HG03432 (cell line): ENCODE measurements around the gene TNS3.

Experiments used
- ATAC-seq: cut with Tn5 transposase; IDR thresholded peaks from one replicate; pipeline ENCODE4 v1.9.1; 2021; ENCODE audit warnings: mild to moderate bottlenecking, moderate library complexity; ENCODE audit not compliant: unreplicated experiment

Gene TNS3

GRCh38 chr7:47528471-47528870, 53.4 kb downstream of the TNS3 start:
- no peak for ATAC-seq

- no peak for ATAC-seq
Measured at GRCh38 chr7:47526466-47526865, 55.4 kb downstream of the TNS3 start.

- no peak for ATAC-seq
Measured at GRCh38 chr7:47525066-47525623, 56.8 kb downstream of the TNS3 start.

- ATAC-seq: no peak
Measured at GRCh38 chr7:47523401-47523800, 58.5 kb downstream of the TNS3 start.

- no peak for ATAC-seq
Measured at GRCh38 chr7:47521816-47522561, 59.9 kb downstream of the TNS3 start.

GRCh38 chr7:47521011-47521795, 60.7 kb downstream of the TNS3 start:
- no peak for ATAC-seq

GRCh38 chr7:47520406-47520805, 61.5 kb downstream of the TNS3 start:
- no peak for ATAC-seq

GRCh38 chr7:47518827-47519226, 63.1 kb downstream of the TNS3 start:
- ATAC-seq: no peak

GRCh38 chr7:47517821-47518480, 64.0 kb downstream of the TNS3 start:
- ATAC-seq: no peak

- ATAC-seq: no peak
Measured at GRCh38 chr7:47516985-47517600, 64.8 kb downstream of the TNS3 start.

- no peak for ATAC-seq
Measured at GRCh38 chr7:47516386-47516785, 65.5 kb downstream of the TNS3 start.

GRCh38 chr7:47515305-47515834, 66.5 kb downstream of the TNS3 start:
- no peak for ATAC-seq

- ATAC-seq: no peak
Measured at GRCh38 chr7:47514818-47515217, 67.1 kb downstream of the TNS3 start.

- no peak for ATAC-seq
Measured at GRCh38 chr7:47514367-47514766, 67.5 kb downstream of the TNS3 start.

GRCh38 chr7:47513741-47514241, 68.1 kb downstream of the TNS3 start:
- no peak for ATAC-seq

GRCh38 chr7:47512481-47513176, 69.3 kb downstream of the TNS3 start:
- ATAC-seq: no peak

- ATAC-seq: no peak
Measured at GRCh38 chr7:47511699-47512370, 70.1 kb downstream of the TNS3 start.

GRCh38 chr7:47510786-47511185, 71.1 kb downstream of the TNS3 start:
- no peak for ATAC-seq

GRCh38 chr7:47510192-47510591, 71.7 kb downstream of the TNS3 start:
- no peak for ATAC-seq
